ENCODE results near the gene OR2J3. TPM values are rescaled to one million over a fixed set of nuclear protein-coding genes. Genes with fewer than 3 reads are reported as not detected.

OR2J3 gene
- total RNA-seq, 1 experiment from 2014 or later, result not detected

- no peaks in the 10 kb centered on the region for H3K23me2 ChIP-seq (ENCODE audit: insufficient read length, low read depth, low read length, poor library complexity, severe bottlenecking)
Measured at GRCh38 chr6:29081312-29081711, 26.5 kb upstream of the OR2J3 start.

More at GRCh38 chr6:29081312-29081711, 26.5 kb upstream of the OR2J3 start:
- H3K79me2 ChIP-seq (ENCODE audit: insufficient read depth, low read length), result no peaks in the 10 kb centered on the region
- no peak for TF ChIP-seq CTCF (conservative IDR thresholded peaks at IDR 0.05)
- H3K14ac ChIP-seq (ENCODE audit: insufficient read depth, low read length), result no peak overlapping the region
- H4K5ac ChIP-seq (ENCODE audit: insufficient read length, low read depth, low read length), result no peak overlapping the region
- H2AFZ ChIP-seq (ENCODE audit: low read length), result no peak overlapping the region
- Mint-ChIP-seq H3K27me3 (ENCODE audit: low read depth) (no peaks in the 10 kb centered on the region; the same call in 1 of the 2 replicates), H3K36me3 (ENCODE audit: insufficient read depth in 1 of 3, low read depth in 3 of 3) (no peaks in the 10 kb centered on the region), H3K4me1 (no peaks in the 10 kb centered on the region), H3K4me3 (no peak overlapping the region), H3K9me3 (no peaks in the 10 kb centered on the region; a peak in 1 of 5 replicates), H3K27ac (no peak overlapping the region)
- no peak overlapping the region for H3K9ac ChIP-seq (ENCODE audit: extremely low read depth, insufficient read length, low read length)
- no peak overlapping the region for H3K18ac ChIP-seq (ENCODE audit: insufficient read length, low read depth, low read length)
- no peak overlapping the region for H3T11ph ChIP-seq (ENCODE audit: low read length)
- no peak overlapping the region for H4K91ac ChIP-seq (ENCODE audit: insufficient read length, low read depth, low read length)
- no peak overlapping the region for H3K4me2 ChIP-seq (ENCODE audit: insufficient read depth, insufficient read length, low read length)
- H2BK5ac ChIP-seq (ENCODE audit: insufficient read length, low read length), result no peak overlapping the region
- no peak overlapping the region for H2BK15ac ChIP-seq (ENCODE audit: low read depth, low read length)
- H2BK12ac ChIP-seq (ENCODE audit: insufficient read length, low read depth, low read length), result no peak overlapping the region
- H2BK20ac ChIP-seq (ENCODE audit: low read depth, low read length, poor library complexity, severe bottlenecking), result no peak overlapping the region
- H3K4me1 ChIP-seq (ENCODE audit: insufficient read depth, low read length), result no peaks in the 10 kb centered on the region
- H2AK5ac ChIP-seq (ENCODE audit: insufficient read length, low read length), result no peak overlapping the region
- no peak for DNase-seq
- H3K4ac ChIP-seq (ENCODE audit: low read depth, low read length), result no peak overlapping the region
- H3K79me1 ChIP-seq (ENCODE audit: insufficient read depth, low read depth, low read length, poor library complexity, severe bottlenecking), result no peaks in the 10 kb centered on the region
- H2BK120ac ChIP-seq (ENCODE audit: low read depth, low read length, poor library complexity, severe bottlenecking), result no peak overlapping the region
- H3K27me3 ChIP-seq (ENCODE audit: insufficient read depth, low read length), result no peaks in the 10 kb centered on the region
- no peaks in the 10 kb centered on the region for H4K20me1 ChIP-seq (ENCODE audit: control insufficient read depth, insufficient read depth, insufficient read length)
- H3K56ac ChIP-seq (ENCODE audit: insufficient read length, low read depth, low read length), result no peak overlapping the region
- no peaks in the 10 kb centered on the region for H3K9me3 ChIP-seq (ENCODE audit: control insufficient read depth, low read depth, low read length)
- no peak overlapping the region for H4K8ac ChIP-seq (replicated peaks; ENCODE audit: insufficient read length, low read depth, low read length)
- no peak overlapping the region for H3K23ac ChIP-seq (ENCODE audit: insufficient read length, low read depth, low read length)
- H3K27ac ChIP-seq (ENCODE audit: insufficient read length, low read depth, low read length), result no peak overlapping the region

Measured in H9 (cell line).